NCI-H1105 (cell line): ENCODE results near the gene LSP1.
A peak's percentile ranks its signal among the peaks of the same experiment; 100 is the strongest.
"Not testable (repeated sequence)": the region's sequence is repeated elsewhere in the genome, so short reads cannot be mapped to it uniquely, and the experiment has no call there.

Experiments used
- DNase-seq: peaks from one replicate; lab custom pipeline; 2025; lab: John Stamatoyannopoulos, UW

LSP1 gene

DNA sequence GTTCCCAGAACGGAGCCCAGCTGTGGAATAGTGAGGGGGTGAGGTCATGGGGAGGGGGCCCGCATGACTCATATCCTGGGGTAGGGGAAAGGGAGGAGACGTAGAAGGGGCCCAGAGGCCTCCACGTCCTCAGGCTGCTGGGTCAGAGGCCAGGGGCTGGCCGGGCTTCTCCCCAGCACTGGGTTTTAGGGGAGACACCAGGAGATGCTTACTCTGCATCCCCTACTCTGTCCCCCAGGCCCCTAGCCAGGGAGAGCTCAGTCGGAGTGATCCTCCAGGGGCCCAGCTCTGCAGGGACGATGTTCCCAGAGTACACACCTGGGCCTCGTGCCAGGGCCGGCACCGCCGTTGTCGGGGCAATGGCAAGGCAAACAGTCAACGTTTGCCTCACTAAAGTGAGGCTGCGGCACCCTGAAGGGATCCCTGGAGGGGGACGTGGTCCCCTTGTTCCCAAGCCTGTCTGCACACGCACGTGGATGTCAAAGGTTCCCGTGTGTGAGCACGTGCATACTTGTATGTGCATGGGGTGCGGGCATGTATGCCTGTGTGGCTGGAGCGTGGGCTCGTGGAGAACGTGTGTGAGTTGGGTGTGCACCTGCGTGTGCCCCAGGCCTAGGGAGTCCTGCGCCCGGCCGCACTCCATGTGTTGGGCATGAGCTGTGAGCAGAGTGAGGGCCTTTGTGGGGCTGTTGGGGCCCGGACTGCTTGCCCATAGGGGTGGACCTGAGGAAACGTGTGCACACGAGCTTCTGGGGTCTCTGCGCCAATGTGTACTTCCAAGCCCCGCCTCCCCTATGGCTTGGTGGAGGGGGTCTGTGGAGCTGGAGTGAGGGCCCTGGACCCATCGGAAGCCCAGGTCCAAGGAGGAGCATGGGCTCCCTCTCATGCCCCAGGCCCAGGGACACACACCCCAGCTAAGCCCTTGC, 24.6 kb downstream of the LSP1 start:
- DNase-seq: peak; percentile 69

DNA sequence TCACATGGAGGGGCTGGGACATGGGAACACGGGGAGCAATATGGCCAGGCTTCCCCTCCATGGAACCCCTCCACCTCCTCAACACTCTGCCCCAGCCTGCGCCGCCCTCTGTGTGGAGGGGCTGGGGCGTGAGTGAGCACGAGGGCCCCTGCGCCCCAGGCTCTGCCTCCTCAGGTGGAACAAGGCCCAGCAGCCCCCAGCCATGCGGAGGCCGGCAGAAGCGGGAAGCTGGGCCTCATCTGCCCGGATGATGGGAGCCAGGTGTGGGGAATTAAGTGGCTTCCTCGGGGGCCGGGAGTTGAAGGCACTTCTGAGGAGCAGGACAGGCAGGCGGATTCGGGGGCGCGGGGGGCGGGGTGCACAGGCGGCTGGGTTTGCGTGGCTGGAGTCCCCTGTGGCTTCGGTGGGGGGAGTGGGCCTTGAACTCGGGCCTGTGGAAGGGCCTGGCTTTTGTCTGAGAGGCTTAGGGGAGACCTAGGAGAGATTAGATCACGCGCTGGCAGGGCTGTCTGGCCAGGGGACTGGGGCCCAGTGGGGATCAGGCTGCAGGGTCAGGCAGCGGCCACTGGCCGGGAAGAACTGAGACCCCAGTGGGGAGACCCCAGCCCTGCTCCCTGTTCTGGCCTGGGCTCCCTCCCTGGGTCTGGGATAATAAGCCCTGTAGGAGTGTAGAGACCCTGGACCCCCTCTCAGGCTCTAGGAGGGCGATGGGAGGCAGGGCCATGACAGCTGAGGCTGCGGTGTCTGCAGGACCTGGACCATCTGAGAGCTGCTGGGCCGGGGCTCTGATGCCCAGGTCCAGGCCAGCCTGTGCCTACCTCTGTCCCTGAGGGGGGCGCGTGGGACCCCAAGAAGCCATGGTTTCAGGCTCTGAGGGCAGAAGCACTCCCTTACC, 25.5 kb downstream of the LSP1 start:
- DNase-seq: no peak

DNA sequence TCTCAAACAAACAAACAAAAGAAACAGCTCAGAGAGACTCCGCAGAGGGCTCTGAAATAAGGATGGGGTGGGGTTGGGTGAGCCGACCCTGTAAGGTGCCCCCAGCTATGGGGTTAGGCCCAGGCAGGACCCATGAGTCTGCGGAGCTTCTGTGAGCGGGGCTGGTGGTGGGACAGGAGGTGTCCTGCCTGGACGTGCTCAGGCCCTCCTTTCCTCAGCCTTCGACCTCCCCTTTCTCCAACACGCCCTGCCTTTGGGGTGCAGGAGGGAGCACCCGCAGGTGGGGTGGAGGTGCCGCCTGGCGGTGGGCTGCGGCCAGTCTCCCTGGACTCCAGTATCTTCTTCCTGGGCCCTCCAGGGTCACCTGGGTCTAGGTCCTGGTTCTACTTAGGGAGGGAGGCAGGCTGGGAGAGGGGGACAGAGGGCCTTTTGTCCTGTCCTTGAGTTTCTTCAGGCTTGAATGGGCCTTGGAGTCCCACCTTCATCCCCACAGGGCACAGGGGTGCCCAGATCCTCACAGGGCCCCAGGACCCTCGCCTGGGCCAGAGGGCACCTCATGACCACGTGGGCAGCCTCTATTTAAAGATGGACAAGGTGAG, 26.6 kb downstream of the LSP1 start:
- DNase-seq: no peak

DNA sequence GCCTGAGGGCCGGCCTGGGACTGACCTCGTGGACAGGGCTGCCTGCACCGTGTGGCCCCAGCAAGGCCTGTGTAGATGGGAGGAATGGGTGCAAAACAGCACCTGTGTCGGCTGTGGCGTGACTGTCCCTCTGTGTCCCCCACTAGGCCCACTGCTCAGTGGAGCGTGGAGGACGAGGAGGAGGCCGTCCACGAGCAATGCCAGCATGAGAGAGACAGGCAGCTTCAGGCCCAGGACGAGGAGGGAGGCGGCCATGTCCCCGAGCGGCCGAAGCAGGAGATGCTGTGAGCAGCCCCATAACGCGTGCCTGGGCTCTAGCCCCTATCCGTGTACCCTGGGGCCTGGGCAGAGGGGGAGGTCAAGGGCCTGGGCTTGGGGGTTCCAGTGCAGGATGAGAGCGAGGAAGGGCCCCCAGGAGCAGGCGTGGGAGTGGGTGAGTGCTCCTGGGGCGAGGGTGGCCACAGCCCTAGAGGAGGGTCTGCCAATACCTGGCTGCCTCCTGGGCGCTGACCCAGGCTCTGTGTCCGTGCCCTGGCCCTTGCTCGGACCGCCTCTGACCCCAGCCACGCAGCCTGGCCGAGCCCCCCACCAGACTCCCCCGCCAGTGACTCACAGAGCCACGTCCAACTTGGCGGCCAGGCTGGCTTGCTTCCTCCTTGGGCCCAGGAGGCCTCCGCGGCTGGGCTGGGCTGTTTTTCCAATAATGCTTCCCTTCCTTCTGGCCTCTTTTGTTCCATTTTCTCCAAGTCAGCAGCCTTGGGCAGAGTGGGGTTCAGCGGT, 27.2 kb downstream of the LSP1 start:
- DNase-seq: no peak

DNA sequence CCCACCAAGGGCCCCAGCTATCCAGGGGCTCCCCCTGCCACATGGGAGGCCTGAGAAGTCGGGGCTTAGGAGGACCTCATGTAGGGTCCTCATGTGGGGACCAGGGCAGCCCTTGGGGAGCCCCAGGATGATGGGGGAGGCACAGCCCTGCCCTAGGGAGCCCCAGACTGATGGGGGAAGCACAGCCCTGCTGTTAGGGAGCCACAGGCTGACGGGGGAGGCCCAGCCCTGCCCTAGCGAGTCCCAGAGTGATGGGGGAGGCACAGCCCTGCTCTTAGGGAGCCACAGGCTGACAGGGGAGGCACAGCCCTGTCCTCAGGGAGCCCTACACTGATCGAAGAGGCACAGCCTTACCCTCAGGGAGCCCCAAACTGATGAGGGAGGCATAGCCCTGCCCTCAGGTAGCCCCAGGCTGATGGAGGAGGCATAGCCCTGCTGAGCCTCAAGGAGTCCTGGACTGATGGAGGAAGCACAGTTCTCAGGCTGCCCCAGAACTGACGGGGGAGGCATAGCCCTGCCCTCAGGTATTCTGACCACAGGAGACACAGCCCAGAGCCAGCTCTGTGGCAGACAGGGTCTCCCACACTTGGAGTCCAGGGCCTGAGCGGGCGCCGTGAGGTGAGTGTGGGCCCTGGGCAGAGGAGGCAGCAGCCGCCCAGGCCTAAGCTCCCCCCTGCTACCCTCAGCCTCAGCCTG, 28.0 kb downstream of the LSP1 start:
- DNase-seq: no peak

DNA sequence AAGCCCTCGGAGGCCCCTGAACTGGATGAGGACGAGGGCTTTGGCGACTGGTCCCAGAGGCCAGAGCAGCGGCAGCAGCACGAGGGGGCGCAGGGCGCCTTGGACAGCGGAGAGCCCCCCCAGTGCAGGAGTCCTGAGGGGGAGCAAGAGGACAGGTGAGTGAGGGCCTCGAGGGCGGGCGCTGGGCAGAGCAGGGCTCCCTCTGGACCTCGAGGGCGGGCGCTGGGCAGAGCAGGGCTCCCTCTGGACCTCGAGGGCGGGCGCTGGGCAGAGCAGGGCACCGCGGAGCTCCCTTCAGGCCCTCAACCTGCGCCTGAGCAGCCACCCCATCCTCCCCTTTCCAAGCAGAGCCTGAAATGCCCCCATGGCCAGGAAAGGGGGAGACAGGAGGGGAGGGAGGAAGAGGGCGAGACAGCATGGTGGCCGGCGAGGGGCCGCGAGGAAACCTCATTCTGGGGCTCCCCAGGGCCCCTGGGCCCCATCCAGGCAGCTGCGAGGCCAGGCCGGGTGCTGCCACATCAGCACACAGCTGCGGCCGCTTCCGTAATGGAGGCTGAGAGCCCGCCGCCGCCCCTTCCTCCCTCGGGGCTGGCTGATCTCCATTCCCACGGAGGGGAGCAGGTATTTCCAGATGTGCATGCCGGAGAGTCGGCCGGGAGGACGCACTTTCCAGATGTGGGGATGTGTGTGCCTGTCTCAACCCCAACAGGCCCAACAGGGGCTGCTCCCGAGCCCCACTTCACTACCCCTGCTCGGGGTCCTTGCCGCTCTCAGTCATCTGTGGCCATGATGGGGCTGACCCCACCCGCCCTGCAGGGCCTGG, 28.8 kb downstream of the LSP1 start:
- DNase-seq: no peak

DNA sequence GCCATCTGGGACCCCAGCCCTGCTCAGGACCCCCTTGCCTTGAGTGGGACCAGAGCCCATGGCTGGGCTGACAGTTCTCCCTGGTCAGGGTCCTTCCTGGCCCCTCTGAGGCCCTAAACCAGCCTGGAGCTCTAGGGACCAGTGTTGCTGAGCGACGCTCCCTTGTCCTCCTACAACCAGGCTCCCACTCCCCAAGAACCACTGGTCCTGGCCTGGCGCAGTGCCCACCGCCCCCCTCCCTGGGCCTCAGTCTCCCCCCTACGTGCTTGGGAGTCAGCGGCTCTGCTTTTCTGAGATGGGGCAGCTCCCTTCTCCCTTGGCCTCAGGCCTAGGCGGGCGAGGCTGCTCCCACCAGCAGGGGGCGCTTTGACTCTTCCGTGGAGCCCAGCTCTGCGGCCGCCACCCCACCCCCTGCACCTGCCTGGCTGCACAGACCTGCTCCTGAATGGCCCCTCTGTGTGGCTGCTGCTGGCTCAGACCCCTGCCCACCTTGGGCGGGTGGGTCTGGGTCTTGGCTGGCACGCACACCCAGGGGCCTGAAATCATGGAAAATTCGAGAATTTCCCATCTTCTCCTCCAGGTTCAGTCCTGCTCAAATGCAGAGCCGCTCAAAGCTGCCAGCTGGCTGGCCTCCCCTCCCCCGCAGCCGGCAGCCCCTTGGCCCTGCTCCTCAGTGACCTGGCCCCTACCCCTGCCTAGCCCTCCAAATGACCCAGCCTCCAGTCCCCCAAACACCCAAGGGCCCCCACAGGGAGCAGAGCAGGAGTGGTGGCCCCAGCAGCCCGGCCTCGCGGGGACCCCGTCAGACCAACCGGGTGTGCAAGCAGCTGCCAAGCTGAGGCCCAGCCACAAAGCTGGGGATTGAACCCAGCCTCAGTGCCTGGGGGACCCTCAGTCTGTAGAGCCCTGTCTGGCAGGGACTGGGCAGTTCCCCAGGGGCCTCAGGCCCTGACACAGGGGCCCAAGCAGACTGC, 29.7 kb downstream of the LSP1 start:
- DNase-seq: peak; percentile 79

DNA sequence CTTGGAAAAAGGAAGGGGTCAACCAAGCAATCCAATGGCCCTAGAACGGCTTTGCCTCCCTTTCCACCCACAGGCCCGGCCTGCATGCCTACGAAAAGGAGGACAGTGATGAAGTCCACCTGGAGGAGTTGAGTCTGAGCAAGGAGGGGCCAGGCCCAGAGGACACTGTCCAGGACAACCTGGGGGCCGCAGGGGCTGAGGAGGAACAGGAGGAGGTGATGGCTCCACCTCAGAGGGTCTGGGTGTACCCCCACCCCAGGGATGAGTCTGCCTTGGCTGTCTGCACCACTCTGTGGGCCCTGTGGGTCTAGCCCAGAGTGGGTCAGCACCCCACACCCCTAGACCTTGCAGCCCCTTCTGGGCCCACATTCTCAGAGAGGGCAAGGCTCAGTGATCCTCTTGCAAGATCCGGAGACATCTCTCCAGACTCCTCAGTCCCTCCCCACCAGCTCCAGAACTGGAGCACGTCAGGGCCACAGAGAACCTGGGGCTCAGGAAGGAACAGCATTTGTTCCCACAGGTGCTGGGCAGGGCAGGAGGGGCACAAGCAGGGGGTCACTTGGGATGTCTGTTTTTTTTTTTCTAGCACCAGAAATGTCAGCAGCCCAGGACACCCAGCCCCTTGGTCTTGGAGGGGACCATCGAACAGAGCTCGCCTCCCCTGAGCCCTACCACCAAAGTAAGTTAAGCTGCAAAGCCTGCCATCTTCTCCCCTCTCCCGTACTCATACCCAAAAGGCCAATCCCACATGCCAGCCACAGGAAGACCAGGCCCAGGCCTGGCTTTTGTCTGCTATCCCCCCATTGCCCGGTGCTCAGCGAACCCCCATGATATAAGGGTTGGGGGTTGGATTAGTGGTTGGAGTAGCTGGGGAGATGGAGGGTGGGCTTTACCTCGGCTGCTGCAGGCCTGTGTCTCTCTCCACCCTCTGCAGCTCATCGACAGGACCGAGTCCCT, 30.7 kb downstream of the LSP1 start:
- DNase-seq: no peak

DNA sequence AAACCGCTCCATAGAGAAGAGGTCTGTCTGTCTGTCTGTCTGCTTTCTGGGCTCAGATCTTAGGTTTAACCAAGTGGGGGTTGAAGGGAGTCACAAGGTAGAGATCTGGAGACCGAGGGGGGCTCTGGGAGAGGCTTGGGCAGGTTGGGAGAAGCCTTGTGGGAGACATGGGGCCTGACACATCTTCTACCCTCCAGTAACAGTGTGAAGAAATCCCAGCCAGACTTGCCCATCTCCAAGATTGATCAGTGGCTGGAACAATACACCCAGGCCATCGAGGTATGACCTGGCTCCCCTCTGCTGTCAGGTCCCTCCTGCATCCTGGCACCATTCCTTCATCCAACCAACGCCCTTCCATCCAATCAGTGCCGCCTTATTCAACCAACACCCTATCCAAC, 31.4 kb downstream of the LSP1 start:
- DNase-seq: no peak

DNA sequence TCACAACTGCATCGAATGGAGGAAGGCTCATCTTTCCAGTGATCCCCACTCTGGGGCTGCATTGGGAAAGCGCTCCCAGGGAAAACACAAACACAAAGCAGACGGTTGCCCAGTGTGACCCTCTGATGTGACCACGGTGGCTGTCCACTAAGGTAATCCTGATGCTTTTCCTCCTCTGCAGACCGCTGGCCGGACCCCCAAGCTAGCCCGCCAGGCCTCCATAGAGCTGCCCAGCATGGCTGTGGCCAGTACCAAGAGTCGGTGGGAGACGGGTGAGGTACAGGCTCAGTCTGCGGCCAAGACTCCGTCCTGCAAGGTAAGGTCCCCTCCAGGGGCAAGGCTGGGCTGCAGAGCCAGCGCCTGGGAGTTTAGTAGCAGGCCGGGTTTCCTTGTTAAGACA, 33.7 kb downstream of the LSP1 start:
- not testable (repeated sequence) for DNase-seq

DNA sequence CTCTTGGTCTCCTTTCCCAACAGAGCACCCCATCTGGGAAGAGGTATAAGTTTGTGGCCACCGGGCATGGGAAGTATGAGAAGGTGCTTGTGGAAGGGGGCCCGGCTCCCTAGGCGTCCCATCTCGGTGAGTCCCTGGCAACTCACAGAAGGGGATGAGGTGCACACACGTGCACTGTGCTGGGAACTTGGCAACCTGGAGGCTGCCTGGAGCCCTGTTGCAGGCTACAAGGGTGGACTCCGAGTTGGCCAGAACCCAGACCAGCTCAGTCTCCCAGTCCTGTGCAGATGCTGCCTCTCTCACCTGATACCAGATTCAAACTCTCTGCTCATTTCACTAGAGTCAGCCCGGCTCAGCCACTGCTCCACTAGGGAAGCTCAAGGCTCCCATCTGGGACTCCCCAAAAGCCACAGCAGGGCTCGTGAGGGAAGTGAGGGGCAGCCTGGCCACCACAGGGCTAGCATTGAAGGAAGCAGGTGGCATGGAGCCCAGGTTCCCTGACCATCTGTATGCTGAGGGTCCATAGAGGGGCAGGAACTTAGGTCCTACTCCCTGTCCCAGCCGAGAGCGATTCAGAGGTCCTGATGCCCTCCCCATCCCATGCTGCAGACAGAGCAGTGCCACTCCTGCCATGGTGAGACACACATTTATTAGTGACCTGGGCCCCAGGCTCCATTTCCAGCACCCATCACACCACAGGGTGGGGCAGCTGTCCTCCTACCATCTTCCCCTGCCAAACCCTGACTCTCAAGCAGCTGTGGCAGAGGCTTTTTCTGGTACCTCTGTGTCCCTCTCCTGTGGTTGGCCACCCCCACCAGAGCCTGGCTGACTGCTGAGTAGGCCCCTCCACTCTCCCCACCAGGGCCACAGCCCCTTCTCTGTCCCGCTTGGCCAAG, 34.8 kb downstream of the LSP1 start:
- no peak for DNase-seq

DNA sequence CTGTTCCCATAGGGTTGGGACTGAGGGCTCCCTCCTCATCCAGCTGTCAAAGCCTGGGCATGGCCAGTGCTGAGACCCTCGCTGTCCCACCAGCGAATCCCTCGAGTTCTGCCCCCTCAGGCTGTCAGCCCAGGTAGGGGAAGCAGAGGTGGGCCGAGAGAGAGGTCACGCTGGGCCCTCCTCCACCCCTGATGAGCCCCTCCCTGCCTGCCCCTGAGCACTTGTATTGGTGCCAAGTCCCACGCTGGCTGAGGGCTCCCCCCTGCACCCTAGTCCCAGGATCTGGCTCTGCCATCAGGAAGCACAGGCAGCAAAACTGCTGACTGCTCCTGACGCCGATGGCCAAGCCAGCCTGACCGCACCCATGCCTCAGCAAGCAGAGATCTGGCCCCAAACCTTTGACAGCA, 35.5 kb downstream of the LSP1 start:
- no peak for DNase-seq

DNA sequence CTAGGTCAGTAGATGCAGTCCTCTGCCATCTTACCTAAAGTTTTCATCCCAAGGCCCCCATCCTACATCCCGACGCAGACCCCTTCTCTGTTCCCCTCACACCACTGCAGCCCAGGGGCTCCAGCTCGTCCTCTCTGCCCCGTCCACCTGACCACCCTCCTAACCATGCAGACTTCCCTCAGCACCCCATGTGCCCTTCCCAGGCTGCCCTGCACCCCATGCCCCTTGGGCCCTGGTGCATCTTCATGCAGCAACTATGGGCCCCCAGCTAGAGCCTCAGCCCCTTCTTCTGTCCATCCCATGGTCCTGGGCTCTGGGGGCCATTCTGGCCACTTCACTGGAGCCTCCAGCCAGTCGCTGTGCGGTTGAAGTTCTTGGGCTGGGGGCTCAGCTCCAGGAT, 35.9 kb downstream of the LSP1 start:
- no peak for DNase-seq

DNA sequence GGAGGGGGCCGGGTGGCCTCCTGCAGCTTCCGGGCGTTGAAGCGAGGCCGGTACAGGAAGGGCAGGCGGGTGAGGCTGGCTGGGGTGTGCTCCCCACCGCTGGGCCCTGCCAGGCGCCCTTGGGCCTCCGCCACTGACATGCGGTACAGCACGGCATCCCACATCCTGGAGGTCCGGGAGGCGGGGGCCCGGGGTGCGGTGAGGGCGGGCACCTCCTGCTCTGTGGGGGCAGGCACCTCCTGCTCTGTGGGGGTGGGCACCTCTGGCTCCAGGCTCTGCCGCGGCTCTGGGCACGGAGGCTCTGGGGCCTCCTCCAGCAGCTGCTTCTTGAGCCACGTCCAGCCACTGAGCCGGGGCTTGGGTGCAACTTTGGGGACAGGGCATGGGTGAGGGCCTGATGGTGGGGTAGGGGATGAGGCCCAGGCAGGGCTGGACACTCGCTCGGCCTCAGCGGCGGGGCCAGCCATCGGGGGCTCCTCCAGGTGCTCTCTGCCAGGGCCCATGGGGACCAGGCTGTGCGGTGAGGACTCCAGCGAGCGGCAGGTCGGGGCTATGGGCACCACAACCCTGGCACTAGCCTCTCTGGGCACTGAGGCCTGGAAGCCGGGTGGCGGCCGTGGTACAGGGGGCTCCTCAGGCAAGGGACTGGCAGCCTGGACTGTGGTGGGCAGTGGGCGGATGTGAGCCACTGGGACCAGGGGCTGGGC, 36.5 kb downstream of the LSP1 start:
- no peak for DNase-seq

DNA sequence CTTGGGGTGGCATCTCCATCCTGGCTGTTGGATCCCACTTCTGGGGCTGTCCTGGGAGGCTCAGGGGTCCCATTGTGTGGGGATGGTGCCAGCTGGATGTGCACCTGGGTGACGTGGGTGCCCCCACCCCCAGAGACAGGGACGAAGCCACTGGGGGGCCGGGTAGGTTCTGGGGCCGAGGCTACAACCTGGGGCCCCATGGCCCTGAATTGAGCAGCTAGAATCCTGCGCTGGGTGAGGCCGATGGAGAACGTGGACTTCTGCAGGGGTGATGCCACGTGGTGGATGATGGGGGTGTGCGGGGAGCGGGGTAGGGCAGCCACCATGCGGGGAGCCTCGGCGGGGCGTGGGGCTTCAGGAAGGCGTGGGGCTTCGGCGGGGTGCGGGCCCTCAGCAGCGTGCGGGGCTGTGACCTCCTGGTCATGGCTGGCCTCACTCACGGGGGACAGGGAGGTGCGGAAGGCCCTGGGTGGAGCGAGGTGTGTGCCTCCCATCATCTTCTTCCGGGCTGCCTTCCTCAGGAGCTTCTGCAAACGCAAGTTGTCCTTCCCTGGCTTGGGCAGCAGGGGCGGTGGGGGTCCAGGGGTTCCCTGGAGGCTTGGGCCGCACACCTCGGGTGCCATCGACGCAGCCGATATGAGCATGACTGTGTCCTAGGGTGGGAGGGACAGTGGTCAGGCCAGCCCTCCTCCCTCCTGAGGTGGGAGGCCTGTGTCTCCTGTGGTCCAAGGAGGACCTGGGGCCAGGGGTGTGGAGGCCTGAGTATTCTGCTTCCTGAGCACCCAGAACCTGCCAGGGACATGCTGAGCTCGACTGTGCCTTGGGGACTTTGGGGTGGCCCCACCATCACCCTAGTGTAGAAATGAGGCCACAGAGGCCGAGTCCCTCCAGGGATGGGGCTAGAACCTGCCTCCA, 37.3 kb downstream of the LSP1 start:
- DNase-seq: no peak
